Breast epithelium (tissue), 3 donors: Measurements from ENCODE around the gene CLIC3.

ENCODE experiments used
- CTCF ChIP-seq, 3 donors: fragments of 450-650 bp; IDR thresholded peaks; one replicate each; pipeline ENCODE4 v1.5.1; 2016 to 2017; ENCODE audit warnings: antibody characterized with exemption in 3 of 3, mild to moderate bottlenecking in 3 of 3, moderate library complexity in 3 of 3
- POLR2AphosphoS5 ChIP-seq, 3 donors: sonication (generic); formaldehyde crosslinking; IDR thresholded peaks; one replicate each; pipeline ENCODE4 v1.6.1; 2017; ENCODE audit warnings: antibody characterized with exemption in 3 of 3

- TF ChIP-seq POLR2AphosphoS5 (IDR thresholded peaks at IDR 0.05) (no peak), CTCF (IDR thresholded peaks at IDR 0.05) (no peak)
Measured at GRCh38 chr9:136994180-136994887, 2.0 kb downstream of the CLIC3 start.
